ENCODE results near the gene R3HDM2.
"Not testable (repeated sequence)": the region's sequence is repeated elsewhere in the genome, so short reads cannot be mapped to it uniquely, and the experiment has no call there.

The R3HDM2 gene

GRCh38 chr12:57276233-57276632 lies 154.6 kb downstream of the R3HDM2 start:
- not testable (repeated sequence) for DNase-seq (ENCODE audit: low read depth in 2 of 2, low spot score in 1 of 2)

GRCh38 chr12:57273516-57273915 lies 157.3 kb downstream of the R3HDM2 start:
- no peak for DNase-seq (ENCODE audit: low read depth in 2 of 2, low spot score in 1 of 2)

DNA sequence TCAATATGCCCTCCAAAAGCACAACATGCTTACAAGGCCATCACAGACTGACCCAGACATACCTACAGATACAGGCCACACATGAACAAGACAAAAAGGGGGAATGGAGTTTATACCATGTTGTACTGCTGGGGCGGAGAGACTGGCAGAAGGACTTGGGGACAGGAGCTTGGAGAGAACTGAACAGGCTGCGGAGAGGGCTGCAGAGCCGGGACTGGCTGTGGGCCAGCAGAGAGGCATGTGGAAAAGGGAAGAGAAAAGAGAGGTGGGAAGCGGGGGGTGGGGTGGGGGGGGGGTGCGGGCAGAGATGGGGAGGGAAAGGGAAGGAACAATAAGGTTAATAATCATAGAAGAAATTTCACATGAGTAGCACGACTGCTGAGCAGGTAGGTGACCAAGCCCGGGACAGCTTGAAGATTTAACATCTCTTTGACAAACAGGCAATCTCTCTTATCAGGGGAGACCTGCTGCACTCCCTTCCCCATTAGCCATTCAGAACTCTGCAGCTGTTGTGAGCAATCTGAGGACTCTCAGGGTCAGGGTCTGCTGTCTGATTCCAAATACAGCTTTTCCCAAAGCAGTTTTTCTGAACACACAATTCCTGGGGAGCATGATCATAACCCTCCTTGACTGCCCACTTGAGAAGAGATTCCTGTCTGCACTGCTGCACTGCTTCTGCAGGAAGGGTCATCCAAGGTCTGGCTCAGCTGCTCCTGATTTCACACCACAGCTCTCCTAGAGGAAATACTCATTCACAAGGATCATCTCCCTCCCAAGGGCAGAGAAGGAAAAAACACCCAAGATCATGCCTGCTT lies 158.3 kb downstream of the R3HDM2 start:
- no peak for DNase-seq (ENCODE audit: low read depth in 2 of 2, low spot score in 1 of 2)

- no peak for DNase-seq (ENCODE audit: low read depth in 2 of 2, low spot score in 1 of 2)
Measured at GRCh38 chr12:57270966-57271470, 159.8 kb downstream of the R3HDM2 start.

DNA sequence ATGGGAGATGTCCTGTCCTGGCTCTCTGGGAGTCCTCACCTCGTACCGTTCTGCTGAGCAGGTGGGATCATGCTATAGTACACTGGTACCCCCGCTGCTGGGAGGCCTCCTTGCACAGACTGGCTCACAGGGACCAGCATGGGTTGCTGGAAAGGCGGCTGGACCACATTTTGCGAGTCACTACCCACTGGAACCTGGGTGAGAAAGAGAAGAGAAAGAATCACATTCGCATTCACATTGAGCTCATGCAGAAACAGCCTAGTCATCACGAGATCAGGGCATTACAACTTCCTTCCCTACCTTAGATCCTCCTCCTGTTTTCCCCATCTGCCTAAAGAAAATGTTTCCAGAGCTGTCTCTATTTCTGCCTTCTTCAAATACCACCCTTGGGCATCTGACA lies 162.6 kb downstream of the R3HDM2 start:
- DNase-seq (ENCODE audit: low read depth in 2 of 2, low spot score in 1 of 2): no peak

DNA sequence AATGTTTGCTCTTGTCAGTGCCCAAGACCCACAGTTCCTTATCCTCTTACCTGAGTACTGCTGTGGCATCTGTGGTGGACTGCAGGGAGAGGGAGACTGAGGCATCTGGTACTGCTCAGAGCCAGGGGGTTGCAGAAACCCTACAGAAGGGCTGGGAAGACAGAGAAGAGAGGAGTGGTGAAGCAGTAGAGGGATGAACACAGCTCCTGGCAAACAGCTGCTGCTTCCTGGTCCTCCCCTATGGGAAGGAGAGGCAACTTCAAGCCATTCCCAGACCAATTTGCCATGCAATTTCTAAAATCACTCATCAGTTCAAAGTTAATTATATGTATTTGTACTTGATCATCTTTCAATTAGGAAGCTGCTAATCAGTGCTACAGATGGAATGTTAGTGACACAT lies 164.2 kb downstream of the R3HDM2 start:
- no peak for DNase-seq (ENCODE audit: low read depth in 2 of 2, low spot score in 1 of 2)

- DNase-seq (ENCODE audit: low read depth in 2 of 2, low spot score in 1 of 2): no peak
Measured at GRCh38 chr12:57263096-57263495, 167.7 kb downstream of the R3HDM2 start.

- no peak for DNase-seq (ENCODE audit: low read depth in 2 of 2, low spot score in 1 of 2)
Measured at GRCh38 chr12:57262126-57262822, 168.6 kb downstream of the R3HDM2 start.

GRCh38 chr12:57261428-57261865 lies 169.4 kb downstream of the R3HDM2 start:
- DNase-seq (ENCODE audit: low read depth in 2 of 2, low spot score in 1 of 2): no peak

GRCh38 chr12:57260366-57260765 lies 170.5 kb downstream of the R3HDM2 start:
- no peak for DNase-seq (ENCODE audit: low read depth in 2 of 2, low spot score in 1 of 2)

DNA sequence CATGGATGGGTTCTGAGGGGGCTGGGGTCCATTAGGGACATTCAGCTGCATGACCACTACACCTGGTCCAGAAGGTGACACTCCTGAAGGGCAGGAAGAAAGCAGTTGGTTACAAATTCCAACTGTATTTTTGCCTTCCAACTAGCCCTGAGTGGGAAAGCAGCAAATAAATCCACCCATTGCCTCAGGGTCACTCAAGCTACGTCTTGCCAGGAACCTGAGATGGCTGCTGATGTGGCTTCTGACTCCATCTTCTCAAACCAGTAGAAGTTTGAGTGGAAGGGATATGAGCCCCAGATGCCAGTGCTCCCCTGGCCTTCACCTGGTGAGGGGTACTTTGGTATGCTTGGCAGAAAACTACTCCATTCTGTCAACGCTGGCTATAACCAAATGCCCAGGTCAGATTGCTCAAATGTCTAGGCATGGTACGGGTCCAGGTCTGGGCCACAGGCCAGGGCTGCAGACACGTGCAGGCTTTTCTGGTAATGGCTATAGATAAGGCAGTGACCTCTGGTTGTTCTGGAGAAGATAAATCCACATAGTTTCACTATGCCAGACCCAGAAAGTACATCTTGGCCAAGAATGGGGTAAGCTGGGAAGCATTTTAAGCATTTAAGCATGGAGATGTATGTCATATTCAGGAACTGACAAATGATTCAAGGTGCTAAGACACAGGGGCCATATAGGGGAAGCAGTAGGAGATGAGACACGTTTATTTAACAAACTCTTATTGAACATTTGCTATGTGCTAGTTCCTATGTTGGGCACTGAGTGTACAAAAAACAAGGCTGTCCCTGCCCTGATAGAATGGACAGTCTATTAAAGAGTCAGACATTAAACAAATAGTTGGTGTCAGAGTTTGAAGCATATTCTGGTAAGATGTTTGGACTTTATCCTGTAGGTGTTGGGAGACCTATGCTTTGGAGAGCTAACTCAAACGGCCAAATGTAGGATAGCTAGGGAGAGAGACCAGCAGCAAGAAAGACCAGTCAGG lies 171.6 kb downstream of the R3HDM2 start:
- DNase-seq (ENCODE audit: low read depth in 2 of 2, low spot score in 1 of 2): no peak

DNA sequence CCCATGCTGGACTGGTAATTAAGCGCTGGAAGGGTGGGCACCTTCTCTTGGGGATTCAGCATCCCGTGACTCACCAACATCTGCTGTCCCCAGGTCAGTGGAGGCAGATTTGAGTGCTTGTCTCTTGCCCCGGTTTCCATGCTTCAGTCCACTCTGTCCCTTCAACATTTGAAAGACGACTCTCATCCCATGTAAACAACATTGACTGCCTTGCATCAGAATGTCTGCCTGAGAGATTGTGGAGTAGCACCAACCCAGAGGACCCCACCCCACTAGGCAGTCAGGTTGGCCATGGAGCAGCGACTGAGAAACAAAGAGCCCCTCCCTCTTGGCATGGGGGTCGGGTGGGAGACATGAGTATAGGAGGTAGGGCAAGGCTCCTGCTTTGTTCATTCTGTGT lies 174.9 kb downstream of the R3HDM2 start:
- no peak for DNase-seq (ENCODE audit: low read depth in 2 of 2, low spot score in 1 of 2)

DNA sequence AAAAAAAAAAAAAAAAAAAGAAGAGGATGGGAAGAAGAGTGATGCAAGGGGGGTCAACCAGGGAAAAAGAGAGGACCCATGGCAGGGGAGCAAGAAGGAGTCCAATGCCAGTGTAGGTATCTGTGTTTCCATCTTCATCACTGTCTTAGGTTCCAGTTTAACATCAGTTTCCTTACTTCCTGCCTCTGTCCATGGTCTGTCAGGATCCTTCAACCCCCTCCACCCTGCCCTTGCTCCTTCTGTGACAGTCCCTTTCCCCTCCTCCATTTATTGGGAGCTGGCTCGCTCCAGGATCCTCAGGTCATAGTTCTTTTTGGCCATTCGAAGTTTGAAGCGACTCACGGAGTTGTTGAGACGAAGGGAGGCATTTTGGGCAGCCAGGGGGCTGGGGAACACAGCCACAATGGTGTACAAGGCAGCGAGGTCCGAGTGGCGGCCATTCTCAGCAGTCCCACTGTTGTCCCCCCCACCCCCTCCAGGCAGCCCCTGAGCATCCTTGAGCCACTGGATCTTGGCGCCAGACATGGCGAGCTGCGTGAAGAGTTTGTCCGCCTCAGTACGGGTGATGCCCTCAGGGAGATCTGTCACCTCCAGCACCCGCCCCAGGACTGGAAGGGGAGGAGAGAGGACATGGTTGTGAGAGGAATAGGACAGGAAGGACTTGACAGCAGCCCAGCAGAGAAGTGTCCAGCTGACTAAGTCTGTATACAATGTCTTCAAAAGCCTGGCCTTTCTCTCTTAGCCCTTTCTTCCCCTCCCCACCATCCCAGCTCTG lies 176.2 kb downstream of the R3HDM2 start:
- DNase-seq (ENCODE audit: low read depth in 2 of 2, low spot score in 1 of 2): no peak

DNA sequence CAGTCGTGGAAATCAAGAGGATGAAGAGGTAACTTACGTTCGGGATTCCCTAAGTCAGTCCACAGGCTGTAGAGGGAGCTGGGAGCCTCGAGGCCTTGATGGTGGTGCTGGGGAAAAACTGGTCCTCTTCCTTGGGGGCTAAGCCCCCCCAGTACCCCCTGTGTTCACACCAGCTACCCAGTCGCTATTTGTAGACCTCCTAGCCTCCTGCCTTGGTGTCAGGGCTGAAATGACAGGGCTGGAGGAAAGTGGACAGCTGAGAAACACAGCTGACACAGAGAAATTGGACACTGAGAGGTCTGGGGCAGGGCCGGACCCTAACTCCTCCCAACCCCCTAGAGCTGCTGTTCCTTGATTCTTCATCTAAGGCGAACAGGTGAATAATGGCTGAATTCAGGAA lies 179.9 kb downstream of the R3HDM2 start, which contains the start of gene STAC3:
TSS of gene STAC3 (minus strand) at position 232 of the 400 bp plus-strand sequence. CDS start 1,551 bp downstream, outside the sequence.
- DNase-seq (ENCODE audit: low read depth in 2 of 2, low spot score in 1 of 2): no peak

GRCh38 chr12:57250541-57250940 lies 180.3 kb downstream of the R3HDM2 start:
- no peak for DNase-seq (ENCODE audit: low read depth in 2 of 2, low spot score in 1 of 2)

DNA sequence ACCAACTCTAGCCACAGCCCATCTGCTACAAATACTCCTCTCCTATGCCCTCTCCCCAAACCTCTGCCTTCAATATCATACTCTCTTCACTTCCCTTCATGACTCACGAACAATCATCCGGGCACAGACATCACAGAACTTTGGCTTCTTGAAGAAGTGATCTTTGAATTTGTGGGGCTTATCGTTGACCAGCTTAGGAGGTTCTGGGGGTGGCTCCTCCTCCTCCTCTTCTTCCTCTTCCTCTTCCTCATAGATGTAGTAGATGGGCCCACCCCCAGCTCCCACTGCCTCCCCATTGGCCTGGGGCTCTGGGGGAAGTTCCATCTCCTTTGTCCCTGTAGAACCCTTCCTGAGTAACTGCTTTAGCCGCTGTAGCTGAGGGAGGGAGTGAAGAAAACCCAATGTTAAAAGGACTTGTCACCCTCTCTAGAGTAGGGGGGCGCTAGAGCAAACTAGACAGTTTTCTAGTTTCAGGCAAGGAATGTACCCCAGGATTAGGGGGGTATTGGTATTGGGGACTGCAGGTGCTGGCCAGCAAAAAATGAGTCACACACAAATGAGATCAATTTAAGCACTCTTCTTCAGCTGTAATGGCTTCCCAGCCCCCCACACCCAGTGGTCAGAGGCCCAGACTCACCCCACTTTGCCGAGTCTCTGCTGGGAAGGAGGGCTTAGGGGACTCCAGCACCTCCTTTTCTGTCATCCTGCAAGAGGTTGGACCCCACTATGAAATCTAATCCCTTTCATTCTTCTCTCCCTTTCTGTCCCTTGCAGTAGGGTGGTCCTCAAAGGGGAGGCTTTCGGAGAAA lies 181.7 kb downstream of the R3HDM2 start:
- DNase-seq (ENCODE audit: low read depth in 2 of 2, low spot score in 1 of 2): no peak

- DNase-seq (ENCODE audit: low read depth in 2 of 2, low spot score in 1 of 2): no peak
Measured at GRCh38 chr12:57247041-57247440, 183.8 kb downstream of the R3HDM2 start.

GRCh38 chr12:57244312-57244696 lies 186.5 kb downstream of the R3HDM2 start:
- DNase-seq (ENCODE audit: low read depth in 2 of 2, low spot score in 1 of 2): no peak

- peak in 1 of 2 donors; percentile 65 for DNase-seq (ENCODE audit: low read depth in 2 of 2, low spot score in 1 of 2)
Measured at GRCh38 chr12:57243521-57244311, 187.1 kb downstream of the R3HDM2 start.

All from stimulated activated CD8-positive, alpha-beta memory T cell treated with anti-CD3 and anti-CD28 coated beads, Interleukin-4, amount 100 ng/mL, for 1 hour (primary cell).